VCaP (cell line): ENCODE measurements around the gene THAP10.
A peak's percentile ranks its signal among the peaks of the same experiment; 100 is the strongest.
"Not testable (repeated sequence)": the region's sequence is repeated elsewhere in the genome, so short reads cannot be mapped to it uniquely, and the experiment has no call there.

Source experiments
- H3K27ac ChIP-seq: fragments of 450-650 bp; 2 replicates; pipeline ENCODE4 v1.5.1; 2017
- CTCF ChIP-seq: fragments of 450-650 bp; conservative IDR thresholded peaks from 2 replicates; pipeline ENCODE4 v1.5.1; 2017; ENCODE audit warnings: mild to moderate bottlenecking, moderate library complexity

Gene THAP10

GRCh38 chr15:70876683-70877082, 15.6 kb downstream of the THAP10 start:
- no peak overlapping the region; the same call in 1 of the 2 replicates for H3K27ac ChIP-seq
- TF ChIP-seq CTCF: no peak

DNA sequence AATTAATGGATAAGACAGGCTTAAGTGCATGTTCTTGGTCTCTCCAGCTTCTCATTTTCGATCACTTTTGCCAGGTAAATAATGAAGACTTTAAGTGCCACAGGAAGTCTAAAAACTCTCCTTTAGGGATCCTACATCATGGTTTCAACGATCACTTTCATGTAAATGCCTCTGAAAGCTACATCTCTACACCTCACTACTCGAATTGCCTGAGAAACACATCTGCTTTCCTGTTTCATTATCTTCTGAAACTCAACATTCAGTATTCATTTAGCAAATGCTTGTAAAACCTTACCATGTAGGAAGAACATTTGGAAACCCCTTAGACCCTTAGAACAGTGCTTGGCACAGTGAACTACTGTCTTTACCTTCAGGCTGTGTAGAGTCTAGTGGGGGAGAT, 16.2 kb downstream of the THAP10 start:
- H3K27ac ChIP-seq: peak overlapping the region; percentile 66

DNA sequence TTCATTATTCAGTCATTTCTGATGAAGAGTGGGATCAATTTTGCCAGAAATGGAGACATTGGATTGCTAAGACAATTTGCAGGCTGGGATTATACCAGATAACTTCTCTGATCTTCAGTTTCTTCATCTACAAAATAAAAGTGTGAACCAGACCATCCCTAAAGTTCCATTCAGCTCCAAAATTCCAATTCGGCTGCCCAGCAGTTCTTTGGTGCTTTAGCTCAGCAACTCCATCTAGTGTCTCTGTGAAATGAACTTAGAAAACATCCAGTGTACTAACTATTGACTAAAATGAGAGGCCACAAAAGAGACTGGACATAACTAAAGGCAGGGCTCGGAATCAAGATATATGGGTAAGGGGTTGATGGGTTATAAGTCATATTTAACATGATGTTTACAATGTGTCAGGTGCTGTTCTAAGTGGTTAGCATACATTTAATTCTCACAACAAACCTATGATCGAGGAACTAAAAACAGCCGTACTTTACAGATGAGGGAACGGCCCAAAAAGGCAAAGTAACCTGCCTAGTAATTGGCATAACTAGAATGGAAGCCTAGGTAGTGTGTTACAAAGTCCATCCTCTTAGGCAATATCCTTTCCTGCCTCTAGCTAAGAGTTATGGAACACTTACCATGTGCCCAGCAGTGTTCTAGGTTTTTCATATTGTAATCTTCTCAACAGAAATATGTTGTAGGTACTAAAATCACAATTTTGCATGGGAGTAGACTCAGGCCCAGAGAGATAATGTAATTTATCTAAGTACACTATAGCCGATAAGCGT, 17.0 kb downstream of the THAP10 start:
- peak overlapping the region; percentile 66 for H3K27ac ChIP-seq
- peak; percentile 80 for TF ChIP-seq CTCF

More for the DNA sequence above, 16.2 kb downstream of the THAP10 start:
- no peak for TF ChIP-seq CTCF

DNA sequence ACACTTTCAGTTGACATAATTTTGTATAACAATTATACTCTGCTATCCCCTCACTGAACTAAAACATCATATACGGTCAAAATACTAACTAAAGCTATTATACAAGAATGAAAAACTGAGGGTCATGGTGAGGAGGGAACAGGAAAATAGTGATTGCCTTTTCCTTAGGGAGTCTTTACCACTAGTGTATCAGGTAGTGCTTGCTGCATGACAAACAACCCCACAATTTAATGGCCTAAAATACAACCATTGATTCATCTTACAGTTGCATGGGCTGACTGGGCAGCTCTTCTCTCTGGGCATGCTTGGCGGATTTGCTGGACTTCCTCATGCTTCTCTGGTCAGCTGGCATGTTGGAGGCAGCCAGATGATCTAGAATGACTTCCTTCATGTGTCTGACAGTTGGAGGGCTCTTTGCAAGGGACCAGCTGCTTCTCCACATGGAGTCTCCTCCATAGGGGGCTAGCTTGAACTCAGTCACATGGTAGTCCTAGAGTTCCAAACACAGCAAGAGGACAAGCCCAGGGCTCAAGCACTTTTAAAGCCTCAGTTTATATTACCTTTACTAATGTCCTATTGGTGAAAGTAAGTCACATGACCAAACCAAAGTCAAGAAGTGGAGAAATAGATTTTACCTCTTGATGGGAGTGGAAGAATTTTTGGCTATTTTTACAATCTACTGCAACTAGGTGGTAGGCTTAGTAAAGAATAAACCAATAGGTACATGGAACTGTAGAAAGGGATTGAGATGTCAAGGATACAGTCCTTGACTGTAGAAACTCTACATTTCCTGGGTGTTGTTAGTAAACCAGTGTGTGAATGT, 18.8 kb downstream of the THAP10 start:
- no peak for TF ChIP-seq CTCF
- H3K27ac ChIP-seq: peak overlapping the region; percentile 66

GRCh38 chr15:70871490-70871889, 20.7 kb downstream of the THAP10 start:
- not testable (repeated sequence) for H3K27ac ChIP-seq

- no peak overlapping the region for H3K27ac ChIP-seq
- no peak for TF ChIP-seq CTCF
Observed at GRCh38 chr15:70870051-70870450, 22.2 kb downstream of the THAP10 start.

GRCh38 chr15:70869346-70869745, 22.9 kb downstream of the THAP10 start:
- no peak for TF ChIP-seq CTCF
- H3K27ac ChIP-seq: no peak overlapping the region
